Measurements from ENCODE around the gene RPS27A.

- TF ChIP-seq CTCF (IDR thresholded peaks at IDR 0.05; ENCODE audit: poor library complexity) (no peak), EZH2phosphoT487 (IDR thresholded peaks at IDR 0.05; ENCODE audit: low read depth, severe bottlenecking, unreplicated experiment) (no peak)
Measured at GRCh38 chr2:55242617-55243016, 10.1 kb downstream of the RPS27A start.
